ENCODE measurements around the gene ZNF540.

Gene ZNF540

DNA sequence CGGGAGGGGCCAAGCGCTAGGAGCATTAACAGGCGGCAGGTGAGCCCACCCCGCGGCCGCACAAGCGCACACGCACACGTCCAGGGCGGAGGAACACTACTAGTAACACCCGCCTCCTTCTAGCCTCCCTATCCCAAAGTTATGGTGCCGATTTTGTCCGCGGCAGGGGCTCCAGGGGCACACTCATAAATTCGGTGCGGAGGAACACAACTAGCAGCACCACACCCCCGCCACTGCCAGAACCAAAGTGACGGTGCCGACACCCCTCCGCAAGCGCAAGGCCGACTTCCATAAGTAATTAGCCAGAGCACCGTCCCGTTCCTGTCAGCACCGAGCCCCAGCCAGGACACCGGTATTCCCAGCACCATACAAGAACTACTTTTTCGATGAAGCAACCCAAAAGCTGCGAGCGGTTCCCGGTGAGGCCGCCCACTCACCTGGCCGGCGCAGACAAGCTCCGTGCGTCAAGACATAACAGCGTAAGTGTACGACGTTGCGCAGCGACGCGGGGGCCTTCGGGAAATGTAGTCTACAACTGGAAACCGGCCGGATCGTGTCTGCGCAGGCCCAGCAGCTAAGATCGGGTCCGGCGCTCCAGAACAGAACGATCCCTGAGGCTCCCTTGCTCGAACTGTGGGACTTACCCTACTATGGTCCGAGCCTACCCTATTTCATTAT is at the start of gene ZNF540, which contains the start of gene ZNF571:
Gene ZNF540, plus strand, starts transcription at position 573 of the 678 bp plus-strand sequence. CDS start 3,572 bp downstream, outside the sequence.
Gene ZNF571, minus strand, starts transcription at position 489 of the 678 bp plus-strand sequence. CDS start 8,116 bp downstream, outside the sequence.
- Histone ChIP-seq H3K4me3 (ENCODE audit: low read depth, low read length) (peak within 1 kb of the TSS; percentile 72), H3K27ac (peak within 1 kb of the TSS; percentile 84), H3K9me3 (ENCODE audit: severe bottlenecking) (no peaks in the 10 kb centered on the region), H3K36me3 (peaks cover under 1% of the 10 kb centered on the region; the same call in 1 of the 2 replicates), H3K27me3 (ENCODE audit: insufficient read depth, low read depth, severe bottlenecking) (no peaks in the 10 kb centered on the region)
- TF ChIP-seq, protein P1, sequence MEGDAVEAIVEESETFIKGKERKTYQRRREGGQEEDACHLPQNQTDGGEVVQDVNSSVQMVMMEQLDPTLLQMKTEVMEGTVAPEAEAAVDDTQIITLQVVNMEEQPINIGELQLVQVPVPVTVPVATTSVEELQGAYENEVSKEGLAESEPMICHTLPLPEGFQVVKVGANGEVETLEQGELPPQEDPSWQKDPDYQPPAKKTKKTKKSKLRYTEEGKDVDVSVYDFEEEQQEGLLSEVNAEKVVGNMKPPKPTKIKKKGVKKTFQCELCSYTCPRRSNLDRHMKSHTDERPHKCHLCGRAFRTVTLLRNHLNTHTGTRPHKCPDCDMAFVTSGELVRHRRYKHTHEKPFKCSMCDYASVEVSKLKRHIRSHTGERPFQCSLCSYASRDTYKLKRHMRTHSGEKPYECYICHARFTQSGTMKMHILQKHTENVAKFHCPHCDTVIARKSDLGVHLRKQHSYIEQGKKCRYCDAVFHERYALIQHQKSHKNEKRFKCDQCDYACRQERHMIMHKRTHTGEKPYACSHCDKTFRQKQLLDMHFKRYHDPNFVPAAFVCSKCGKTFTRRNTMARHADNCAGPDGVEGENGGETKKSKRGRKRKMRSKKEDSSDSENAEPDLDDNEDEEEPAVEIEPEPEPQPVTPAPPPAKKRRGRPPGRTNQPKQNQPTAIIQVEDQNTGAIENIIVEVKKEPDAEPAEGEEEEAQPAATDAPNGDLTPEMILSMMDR (IDR thresholded peaks at IDR 0.05; ENCODE audit: low read depth, low read length), result no peak
- DNase-seq, result peak; percentile 95

DNA sequence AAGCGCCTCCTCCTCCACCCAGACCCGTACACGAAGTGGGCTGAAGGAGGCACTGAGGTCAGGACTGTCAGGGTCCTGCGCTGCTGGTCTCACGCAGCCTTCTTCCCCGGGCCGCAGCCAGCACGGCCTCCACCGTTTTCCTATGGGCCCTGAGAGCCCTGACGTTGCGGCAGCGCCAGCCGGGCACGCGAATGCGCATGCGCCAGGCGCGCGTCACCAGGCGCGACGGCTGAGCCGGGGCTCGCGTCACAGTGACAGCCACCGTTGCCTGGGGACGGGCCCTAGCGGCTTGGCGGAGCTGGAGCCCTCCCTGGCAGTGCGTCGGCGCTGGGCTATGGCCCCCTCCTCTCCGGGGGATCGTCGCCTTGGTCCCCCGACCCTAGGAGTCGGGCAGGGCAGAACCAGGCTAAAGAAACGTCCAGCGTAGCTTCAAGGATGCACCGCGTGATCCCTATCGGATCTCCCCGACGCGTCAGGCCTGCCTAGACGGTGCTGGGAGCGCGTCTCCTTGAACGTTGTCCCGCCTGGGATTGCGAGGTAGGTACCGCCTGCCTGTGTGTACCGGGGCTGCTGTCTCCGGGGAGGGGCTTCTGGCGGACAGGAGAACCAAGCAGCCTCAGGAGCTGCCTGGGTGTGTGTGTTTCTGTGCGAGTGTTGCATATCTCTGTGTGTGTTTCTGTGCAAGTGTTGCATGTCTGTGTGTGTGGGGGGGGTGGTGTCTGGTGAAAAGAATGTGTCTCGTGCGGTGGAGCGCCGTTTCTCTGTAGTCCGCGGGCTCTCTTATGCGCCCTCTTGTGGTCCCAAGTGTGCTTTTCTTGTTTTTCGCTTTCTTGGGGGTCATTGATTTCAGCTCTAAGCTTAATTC is 43.3 kb upstream of the ZNF540 start:
- Histone ChIP-seq H3K36me3 (peaks cover 34% of the 10 kb centered on the region), H3K27me3 (ENCODE audit: insufficient read depth, low read depth, severe bottlenecking) (no peaks in the 10 kb centered on the region), H3K9me3 (ENCODE audit: severe bottlenecking) (peaks cover 40% of the 10 kb centered on the region), H3K4me3 (ENCODE audit: low read depth, low read length) (peak overlapping the region; percentile 96), H3K27ac (peak overlapping the region; percentile 90)
- peak; percentile 88 for DNase-seq
- TF ChIP-seq, protein P1 (IDR thresholded peaks at IDR 0.05; ENCODE audit: low read depth, low read length), result peak; percentile 72

DNA sequence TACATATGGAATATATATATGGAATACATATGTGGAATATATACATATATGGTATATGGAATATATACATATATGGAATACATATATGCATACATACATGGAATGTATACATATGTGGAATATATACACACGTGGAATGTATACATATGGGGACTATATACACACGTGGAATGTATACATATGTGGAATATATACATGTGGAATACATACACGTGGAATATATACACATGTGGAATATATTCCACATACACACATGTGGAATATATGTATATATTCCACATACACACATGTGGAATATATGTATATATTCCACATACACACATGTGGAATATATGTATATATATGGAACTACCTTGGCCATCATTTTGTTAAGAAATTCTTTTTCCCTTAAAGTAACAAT is 31.2 kb upstream of the ZNF540 start:
- TF ChIP-seq, protein P1 (IDR thresholded peaks at IDR 0.05; ENCODE audit: low read depth, low read length), result no peak
- H3K27ac ChIP-seq, result no peak overlapping the region
- DNase-seq, result no peak
- H3K9me3 ChIP-seq (ENCODE audit: severe bottlenecking), result peaks cover 38% of the 10 kb centered on the region
- H3K4me3 ChIP-seq (ENCODE audit: low read depth, low read length), result no peak overlapping the region
- no peaks in the 10 kb centered on the region for H3K27me3 ChIP-seq (ENCODE audit: insufficient read depth, low read depth, severe bottlenecking)
- peaks cover 38% of the 10 kb centered on the region for H3K36me3 ChIP-seq

GRCh38 chr19:37564624-37565369 is 29.9 kb upstream of the ZNF540 start:
- Histone ChIP-seq H3K36me3 (peaks cover 43% of the 10 kb centered on the region), H3K27me3 (ENCODE audit: insufficient read depth, low read depth, severe bottlenecking) (no peaks in the 10 kb centered on the region), H3K4me3 (ENCODE audit: low read depth, low read length) (no peak overlapping the region), H3K9me3 (ENCODE audit: severe bottlenecking) (peaks cover 37% of the 10 kb centered on the region), H3K27ac (no peak overlapping the region)
- TF ChIP-seq, protein P1 (IDR thresholded peaks at IDR 0.05; ENCODE audit: low read depth, low read length), result no peak
- DNase-seq, result no peak

DNA sequence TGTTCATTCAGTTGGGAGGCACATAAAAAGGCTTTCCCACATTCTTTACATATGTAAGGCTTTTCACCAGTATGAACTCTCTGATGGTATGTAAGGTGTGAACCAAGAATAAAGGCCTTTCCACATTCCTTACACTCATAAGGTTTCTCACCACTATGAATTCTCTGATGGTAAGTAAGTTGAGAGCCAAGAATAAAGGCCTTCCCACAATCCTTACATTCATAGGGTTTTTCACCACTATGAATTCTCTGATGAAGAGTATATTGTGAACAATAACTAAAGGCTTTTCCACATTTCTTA is 29.4 kb upstream of the ZNF540 start:
- H3K36me3 ChIP-seq, result peaks cover 48% of the 10 kb centered on the region
- H3K27me3 ChIP-seq (ENCODE audit: insufficient read depth, low read depth, severe bottlenecking), result no peaks in the 10 kb centered on the region
- H3K4me3 ChIP-seq (ENCODE audit: low read depth, low read length), result no peak overlapping the region
- DNase-seq, result no peak
- H3K27ac ChIP-seq, result no peak overlapping the region
- TF ChIP-seq, protein P1 (IDR thresholded peaks at IDR 0.05; ENCODE audit: low read depth, low read length), result no peak
- peaks cover 37% of the 10 kb centered on the region for H3K9me3 ChIP-seq (ENCODE audit: severe bottlenecking)
